Breast epithelium (tissue), 3 donors: ENCODE results near the gene YAP1.

Source experiments
- POLR2A ChIP-seq: fragments of 450-650 bp; IDR thresholded peaks from one replicate; pipeline ENCODE4 v1.6.1; 2016; ENCODE audit warnings: antibody characterized with exemption, mild to moderate bottlenecking, moderate library complexity
- POLR2AphosphoS5 ChIP-seq, 3 donors: sonication (generic); formaldehyde crosslinking; IDR thresholded peaks; one replicate each; pipeline ENCODE4 v1.6.1; 2017; ENCODE audit warnings: antibody characterized with exemption in 3 of 3
- TF ChIP-seq, protein P1 (sequence below), 3 donors: fragments of 450-650 bp; IDR thresholded peaks; one replicate each; pipeline ENCODE4 v1.5.1; 2016 to 2017; ENCODE audit warnings: antibody characterized with exemption in 3 of 3, mild to moderate bottlenecking in 3 of 3, moderate library complexity in 3 of 3

DNA sequence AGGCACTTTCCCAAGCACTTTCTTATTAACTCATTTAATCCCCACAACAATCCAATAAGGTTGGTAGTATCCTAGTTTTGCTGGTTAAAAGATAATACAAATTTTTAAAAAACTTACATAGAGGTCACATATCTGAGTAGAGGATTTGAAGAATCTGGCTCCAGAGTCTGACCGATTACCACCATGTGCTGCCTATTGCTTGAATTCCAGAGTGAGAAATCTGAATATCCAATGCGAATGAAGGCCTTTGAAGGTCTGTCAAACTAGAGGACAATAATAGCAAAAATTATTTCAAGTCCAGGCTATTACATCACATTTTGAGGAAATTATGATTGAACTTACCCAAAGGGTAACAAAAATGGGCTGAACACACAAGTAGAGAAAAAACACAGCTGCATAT lies 129.2 kb downstream of the YAP1 start:
- TF ChIP-seq POLR2AphosphoS5 (IDR thresholded peaks at IDR 0.05) (no peak), POLR2A (no peak)
- TF ChIP-seq, protein P1, sequence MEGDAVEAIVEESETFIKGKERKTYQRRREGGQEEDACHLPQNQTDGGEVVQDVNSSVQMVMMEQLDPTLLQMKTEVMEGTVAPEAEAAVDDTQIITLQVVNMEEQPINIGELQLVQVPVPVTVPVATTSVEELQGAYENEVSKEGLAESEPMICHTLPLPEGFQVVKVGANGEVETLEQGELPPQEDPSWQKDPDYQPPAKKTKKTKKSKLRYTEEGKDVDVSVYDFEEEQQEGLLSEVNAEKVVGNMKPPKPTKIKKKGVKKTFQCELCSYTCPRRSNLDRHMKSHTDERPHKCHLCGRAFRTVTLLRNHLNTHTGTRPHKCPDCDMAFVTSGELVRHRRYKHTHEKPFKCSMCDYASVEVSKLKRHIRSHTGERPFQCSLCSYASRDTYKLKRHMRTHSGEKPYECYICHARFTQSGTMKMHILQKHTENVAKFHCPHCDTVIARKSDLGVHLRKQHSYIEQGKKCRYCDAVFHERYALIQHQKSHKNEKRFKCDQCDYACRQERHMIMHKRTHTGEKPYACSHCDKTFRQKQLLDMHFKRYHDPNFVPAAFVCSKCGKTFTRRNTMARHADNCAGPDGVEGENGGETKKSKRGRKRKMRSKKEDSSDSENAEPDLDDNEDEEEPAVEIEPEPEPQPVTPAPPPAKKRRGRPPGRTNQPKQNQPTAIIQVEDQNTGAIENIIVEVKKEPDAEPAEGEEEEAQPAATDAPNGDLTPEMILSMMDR (IDR thresholded peaks at IDR 0.05): no peak
